Measurements from ENCODE around the gene HEG1.
A peak's percentile ranks its signal among the peaks of the same experiment; 100 is the strongest.

DNA sequence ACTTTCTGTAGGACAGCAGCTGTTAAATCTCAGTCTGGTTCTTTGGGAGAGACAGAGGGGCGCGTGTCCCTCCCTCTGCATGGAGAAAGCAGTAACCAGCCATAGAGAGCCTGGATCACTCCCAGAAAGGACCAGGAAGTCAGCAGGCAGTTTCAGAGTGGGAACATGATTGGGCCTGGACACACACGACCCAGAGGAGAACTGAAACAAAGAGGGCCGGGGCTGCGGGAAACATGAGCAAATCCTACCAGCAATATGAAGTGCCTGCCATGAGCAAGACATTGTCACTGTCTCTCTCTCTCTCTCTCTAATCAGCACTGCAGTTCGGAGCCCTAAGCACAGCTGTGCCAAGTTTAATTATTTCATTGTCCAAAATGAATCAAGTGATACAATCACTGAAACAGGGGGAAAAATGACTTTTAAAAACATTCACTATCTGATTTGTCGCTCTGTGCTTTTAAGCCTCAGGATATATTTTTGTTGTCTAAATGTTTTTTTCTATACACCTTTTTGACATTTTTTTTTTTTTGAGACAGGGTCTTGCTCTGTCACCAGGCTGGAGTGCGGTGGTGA lies 138.9 kb downstream of the HEG1 start:
- TF ChIP-seq POLR2A (IDR thresholded peaks at IDR 0.05), result peak in 1 of 2 donors; percentile 8
- TF ChIP-seq, protein P1, sequence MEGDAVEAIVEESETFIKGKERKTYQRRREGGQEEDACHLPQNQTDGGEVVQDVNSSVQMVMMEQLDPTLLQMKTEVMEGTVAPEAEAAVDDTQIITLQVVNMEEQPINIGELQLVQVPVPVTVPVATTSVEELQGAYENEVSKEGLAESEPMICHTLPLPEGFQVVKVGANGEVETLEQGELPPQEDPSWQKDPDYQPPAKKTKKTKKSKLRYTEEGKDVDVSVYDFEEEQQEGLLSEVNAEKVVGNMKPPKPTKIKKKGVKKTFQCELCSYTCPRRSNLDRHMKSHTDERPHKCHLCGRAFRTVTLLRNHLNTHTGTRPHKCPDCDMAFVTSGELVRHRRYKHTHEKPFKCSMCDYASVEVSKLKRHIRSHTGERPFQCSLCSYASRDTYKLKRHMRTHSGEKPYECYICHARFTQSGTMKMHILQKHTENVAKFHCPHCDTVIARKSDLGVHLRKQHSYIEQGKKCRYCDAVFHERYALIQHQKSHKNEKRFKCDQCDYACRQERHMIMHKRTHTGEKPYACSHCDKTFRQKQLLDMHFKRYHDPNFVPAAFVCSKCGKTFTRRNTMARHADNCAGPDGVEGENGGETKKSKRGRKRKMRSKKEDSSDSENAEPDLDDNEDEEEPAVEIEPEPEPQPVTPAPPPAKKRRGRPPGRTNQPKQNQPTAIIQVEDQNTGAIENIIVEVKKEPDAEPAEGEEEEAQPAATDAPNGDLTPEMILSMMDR (IDR thresholded peaks at IDR 0.05), result no peak

Data from Peyer's patch (tissue), 4 donors.